WERI-Rb-1 (cell line): ENCODE results near the gene RIMBP2.

Experiments used
- DNase-seq: peaks from one replicate; pipeline ENCODE4 v3.0.0-alpha.2; 2020
- H3K27ac ChIP-seq: fragments of 250-450 bp; sonication (Bioruptor Pico); 2 replicates; pipeline ENCODE4 v1.5.1; 2020; ENCODE audit warnings: mild to moderate bottlenecking, moderate library complexity
- H3K27me3 ChIP-seq: fragments of 250-450 bp; sonication (Bioruptor Pico); 2 replicates; pipeline ENCODE4 v1.5.1; 2021; ENCODE audit warnings: mild to moderate bottlenecking, low read depth, moderate library complexity; ENCODE audit not compliant: insufficient read depth, severe bottlenecking
- H3K36me3 ChIP-seq: fragments of 250-450 bp; sonication (Bioruptor Pico); 2 replicates; pipeline ENCODE4 v1.5.1; 2020; ENCODE audit warnings: mild to moderate bottlenecking, moderate library complexity
- H3K4me3 ChIP-seq: 2 replicates; pipeline ENCODE4 v1.5.1; 2011; ENCODE audit warnings: low read depth, mild to moderate bottlenecking, control low read depth, low read length
- H3K9me3 ChIP-seq: fragments of 250-450 bp; sonication (Bioruptor Pico); 2 replicates; pipeline ENCODE4 v1.5.1; 2021; ENCODE audit warnings: mild to moderate bottlenecking, moderate library complexity; ENCODE audit not compliant: severe bottlenecking
- TF ChIP-seq, protein P1 (sequence below): IDR thresholded peaks from 2 replicates; pipeline ENCODE4 v1.5.1; 2011; ENCODE audit warnings: low read depth, mild to moderate bottlenecking, control low read depth, inconsistent platforms, low read length

Gene RIMBP2

DNA sequence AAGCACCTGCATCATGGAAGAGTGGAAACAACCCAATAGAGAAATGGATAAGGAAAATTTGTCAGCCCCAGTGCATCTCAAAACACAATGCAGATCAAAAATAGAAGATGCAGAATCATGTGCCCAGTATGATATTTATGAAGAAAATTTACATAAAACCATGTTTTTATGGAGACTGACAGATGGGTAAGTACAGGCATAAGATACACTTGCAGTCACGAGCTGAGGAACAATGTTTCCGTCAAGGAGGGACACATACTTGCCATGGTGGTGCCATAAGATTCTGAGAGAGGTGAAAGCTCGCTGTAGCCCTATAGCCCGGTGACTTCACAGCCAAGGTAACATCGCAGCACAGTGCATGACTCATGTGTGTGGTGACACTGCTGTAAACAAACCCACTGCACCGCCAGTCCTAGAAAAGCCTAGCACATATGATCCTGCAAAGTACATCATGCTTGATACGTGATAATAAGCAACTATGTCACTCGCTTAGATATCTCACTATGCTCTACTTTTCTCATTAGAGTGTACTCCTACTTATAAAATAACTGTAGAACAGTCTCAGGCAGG lies 112.6 kb downstream of the RIMBP2 start:
- TF ChIP-seq, protein P1, sequence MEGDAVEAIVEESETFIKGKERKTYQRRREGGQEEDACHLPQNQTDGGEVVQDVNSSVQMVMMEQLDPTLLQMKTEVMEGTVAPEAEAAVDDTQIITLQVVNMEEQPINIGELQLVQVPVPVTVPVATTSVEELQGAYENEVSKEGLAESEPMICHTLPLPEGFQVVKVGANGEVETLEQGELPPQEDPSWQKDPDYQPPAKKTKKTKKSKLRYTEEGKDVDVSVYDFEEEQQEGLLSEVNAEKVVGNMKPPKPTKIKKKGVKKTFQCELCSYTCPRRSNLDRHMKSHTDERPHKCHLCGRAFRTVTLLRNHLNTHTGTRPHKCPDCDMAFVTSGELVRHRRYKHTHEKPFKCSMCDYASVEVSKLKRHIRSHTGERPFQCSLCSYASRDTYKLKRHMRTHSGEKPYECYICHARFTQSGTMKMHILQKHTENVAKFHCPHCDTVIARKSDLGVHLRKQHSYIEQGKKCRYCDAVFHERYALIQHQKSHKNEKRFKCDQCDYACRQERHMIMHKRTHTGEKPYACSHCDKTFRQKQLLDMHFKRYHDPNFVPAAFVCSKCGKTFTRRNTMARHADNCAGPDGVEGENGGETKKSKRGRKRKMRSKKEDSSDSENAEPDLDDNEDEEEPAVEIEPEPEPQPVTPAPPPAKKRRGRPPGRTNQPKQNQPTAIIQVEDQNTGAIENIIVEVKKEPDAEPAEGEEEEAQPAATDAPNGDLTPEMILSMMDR, result no peak
- DNase-seq, result no peak
- Histone ChIP-seq H3K4me3 (no peak overlapping the region), H3K9me3 (no peaks in the 10 kb centered on the region), H3K27ac (no peak overlapping the region), H3K36me3 (no peaks in the 10 kb centered on the region), H3K27me3 (no peaks in the 10 kb centered on the region)

DNA sequence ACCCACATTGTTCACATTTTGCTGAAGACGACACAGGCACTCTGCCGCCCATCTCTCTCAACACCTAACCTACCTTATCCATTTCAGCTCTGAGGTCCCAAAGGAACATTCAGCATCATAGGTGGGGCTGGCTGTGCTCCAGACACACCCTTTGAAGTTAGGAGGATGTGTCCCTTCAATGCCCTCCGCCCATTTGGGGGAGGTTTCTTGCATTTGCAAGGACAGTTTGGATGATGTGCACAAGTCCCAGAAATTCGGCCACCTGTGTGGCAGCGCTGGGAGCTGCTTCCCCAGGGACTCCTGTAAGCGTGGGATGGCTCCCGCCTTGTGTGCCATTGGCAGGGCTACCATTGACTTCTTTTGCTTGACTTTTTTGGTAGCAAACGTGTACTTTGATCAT lies 113.8 kb downstream of the RIMBP2 start:
- H3K4me3 ChIP-seq, result no peak overlapping the region
- TF ChIP-seq, protein P1, result no peak
- no peak overlapping the region for H3K27ac ChIP-seq
- peaks cover 9% of the 10 kb centered on the region for H3K9me3 ChIP-seq
- no peaks in the 10 kb centered on the region for H3K36me3 ChIP-seq
- DNase-seq, result no peak
- H3K27me3 ChIP-seq, result no peaks in the 10 kb centered on the region

DNA sequence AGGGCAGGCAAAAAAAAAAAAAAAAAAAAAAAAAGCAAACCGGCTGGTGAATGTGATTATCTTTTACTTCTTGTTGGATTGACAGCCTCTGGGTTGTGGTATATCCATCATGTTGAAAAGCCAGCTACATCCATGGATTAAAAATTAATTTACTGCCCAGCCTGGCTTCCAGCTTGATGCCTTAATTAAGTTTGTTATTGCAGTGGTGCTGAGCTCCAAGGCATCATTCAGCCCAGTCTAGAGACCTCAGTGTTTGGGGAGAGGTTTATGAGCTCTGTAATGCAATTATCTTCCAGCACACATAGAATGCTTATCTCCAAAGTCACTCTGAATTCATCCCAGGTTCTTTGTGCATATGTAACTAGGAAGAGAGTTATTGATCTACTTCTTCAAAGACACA lies 114.8 kb downstream of the RIMBP2 start:
- Histone ChIP-seq H3K36me3 (no peaks in the 10 kb centered on the region), H3K9me3 (peaks cover 9% of the 10 kb centered on the region), H3K4me3 (no peak overlapping the region), H3K27me3 (no peaks in the 10 kb centered on the region), H3K27ac (no peak overlapping the region)
- DNase-seq, result no peak
- TF ChIP-seq, protein P1, result no peak

DNA sequence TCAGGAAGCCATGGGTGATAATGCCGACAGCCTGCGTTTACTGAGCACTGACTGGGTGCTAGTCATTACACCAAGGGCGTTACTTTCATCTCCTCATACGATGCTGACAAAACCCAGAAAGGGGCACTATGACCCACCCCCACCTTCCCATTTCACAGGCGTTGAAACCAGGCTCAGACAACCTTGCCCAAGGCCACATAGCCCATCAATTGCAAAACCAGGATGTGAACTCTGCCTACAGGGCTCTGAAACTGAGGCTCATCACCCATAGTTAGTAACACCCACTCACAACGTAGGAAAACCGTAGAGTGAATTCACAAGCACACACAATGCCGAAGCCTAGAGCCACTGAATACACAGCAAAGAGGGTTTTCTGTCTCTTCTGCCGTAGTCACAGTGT lies 119.9 kb downstream of the RIMBP2 start:
- no peak for DNase-seq
- H3K4me3 ChIP-seq, result no peak overlapping the region
- TF ChIP-seq, protein P1, result no peak
- H3K27ac ChIP-seq, result no peak overlapping the region
- peaks cover 9% of the 10 kb centered on the region for H3K9me3 ChIP-seq
- no peaks in the 10 kb centered on the region for H3K36me3 ChIP-seq
- H3K27me3 ChIP-seq, result no peaks in the 10 kb centered on the region

DNA sequence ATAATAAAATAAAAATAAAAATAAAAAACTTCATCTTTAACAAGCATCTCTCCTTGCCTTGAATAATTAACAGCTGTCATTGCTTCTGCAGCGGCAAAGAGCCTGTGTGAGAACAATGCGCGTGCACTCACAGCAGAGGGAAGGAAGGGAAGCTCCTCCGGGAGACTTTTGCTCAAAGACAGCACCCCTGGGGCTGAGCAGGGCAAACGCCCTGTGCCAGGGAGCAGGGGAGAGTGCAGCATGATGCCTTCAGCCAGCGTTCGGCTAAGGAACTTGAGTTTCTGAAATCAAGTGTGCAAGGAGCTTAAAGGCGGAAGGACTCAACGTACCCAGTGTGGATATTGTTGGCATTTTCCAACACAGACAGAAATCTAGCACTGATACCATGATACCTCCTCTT lies 120.5 kb downstream of the RIMBP2 start:
- no peaks in the 10 kb centered on the region for H3K36me3 ChIP-seq
- TF ChIP-seq, protein P1, result no peak
- H3K4me3 ChIP-seq, result no peak overlapping the region
- H3K9me3 ChIP-seq, result peaks cover 9% of the 10 kb centered on the region
- no peak overlapping the region for H3K27ac ChIP-seq
- no peaks in the 10 kb centered on the region for H3K27me3 ChIP-seq
- DNase-seq, result no peak

DNA sequence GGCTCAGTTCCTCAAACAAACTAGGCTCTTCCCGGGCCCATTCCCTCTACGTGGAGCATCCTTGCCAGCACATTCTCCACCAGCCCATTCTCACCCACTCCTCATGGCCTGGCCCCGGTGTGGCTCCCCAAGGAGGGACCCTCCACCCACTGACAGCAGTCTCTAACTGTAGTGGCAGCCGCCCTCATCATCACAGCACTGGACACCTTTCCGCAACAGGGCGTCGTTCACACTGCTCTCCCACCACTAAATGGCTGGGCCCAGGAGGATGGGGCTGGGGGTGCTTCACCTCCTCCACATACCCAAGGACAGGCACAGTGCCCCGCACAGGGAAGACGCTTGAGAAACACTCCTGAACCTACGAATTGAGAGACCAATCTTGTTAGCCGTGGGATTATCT lies 123.0 kb downstream of the RIMBP2 start:
- TF ChIP-seq, protein P1, result no peak

More for the DNA sequence above, 123.0 kb downstream of the RIMBP2 start:
- Histone ChIP-seq H3K4me3 (no peak overlapping the region), H3K36me3 (no peaks in the 10 kb centered on the region), H3K27me3 (no peaks in the 10 kb centered on the region), H3K27ac (no peak overlapping the region), H3K9me3 (peaks cover 5% of the 10 kb centered on the region)
- DNase-seq, result no peak
